Keratinocyte (primary cell): ENCODE data around the gene SMNDC1.

ENCODE experiments used
- CTCF ChIP-seq, 3 experiments: IDR thresholded peaks in 1 of 3; conservative IDR thresholded peaks in 1 of 3; optimal IDR thresholded peaks in 1 of 3; 2 replicates in 2 of 3; 3 replicates in 1 of 3; pipeline versions ENCODE3 to v1.5.1; 2011; ENCODE audit warnings: low read length in 3 of 3, mild to moderate bottlenecking in 3 of 3, moderate library complexity in 2 of 3, control low read depth in 1 of 3, inconsistent platforms in 1 of 3; ENCODE audit not compliant: insufficient read depth in 2 of 3; ENCODE audit errors: extremely low read depth in 1 of 3
- EZH2 ChIP-seq: IDR thresholded peaks from one replicate; pipeline ENCODE4 v1.6.1; 2012; ENCODE audit warnings: inconsistent platforms, mild to moderate bottlenecking, low read length, moderate library complexity

GRCh38 chr10:110348336-110348735, 43.6 kb upstream of the SMNDC1 start:
- TF ChIP-seq CTCF (optimal IDR thresholded peaks at IDR 0.05 in 1 of 3, IDR thresholded peaks at IDR 0.05 in 1 of 3, conservative IDR thresholded peaks at IDR 0.05 in 1 of 3; ENCODE audit: extremely low read depth in 1 of 3, insufficient read depth in 2 of 3, low read length in 3 of 3) (no peak), EZH2 (no peak)
